Body of pancreas (tissue), 4 donors: Measurements from ENCODE around the gene SLC52A3. TPM values are rescaled to one million over a fixed set of nuclear protein-coding genes. Genes with fewer than 3 reads are reported as not detected.

Experiments used
- ATAC-seq: fragments of 150-250 bp; one replicate; pipeline ENCODE4 v1.9.1; 2016
- DNase-seq, 4 donors: peaks; one replicate each; pipeline ENCODE4 v3.0.0-alpha.2; 2019
- H3K27ac ChIP-seq, 4 donors: fragments of 200-600 bp; sonication (generic); 1 replicate in 3 of 4; 2 replicates in 1 of 4; pipeline versions ENCODE4 v1.5.1 to v1.6.1; 2016 to 2019; ENCODE audit warnings: mild to moderate bottlenecking in 1 of 4, mixed read lengths in 1 of 4, moderate library complexity in 1 of 4
- H3K27me3 ChIP-seq, 2 donors: fragments of 200-600 bp; sonication (generic); one replicate each; pipeline ENCODE4 v1.6.0; 2016; ENCODE audit warnings: mild to moderate bottlenecking in 1 of 2
- H3K36me3 ChIP-seq, 2 donors: fragments of 200-600 bp; sonication (generic); replicated peaks in 1 of 2; 2 replicates each; pipeline ENCODE4 v1.5.1; 2016; ENCODE audit warnings: low read depth in 2 of 2; ENCODE audit not compliant: insufficient read depth in 1 of 2
- H3K4me1 ChIP-seq: fragments of 200-600 bp; sonication (generic); one replicate; pipeline ENCODE4 v1.6.0; 2016
- H3K4me3 ChIP-seq, 2 donors: fragments of 200-600 bp; sonication (generic); 1 replicate in 1 of 2; 2 replicates in 1 of 2; pipeline ENCODE4 v1.5.1; 2016 to 2019
- H3K9me3 ChIP-seq, 3 donors: fragments of 200-600 bp; sonication (generic); 1 replicate in 2 of 3; 2 replicates in 1 of 3; pipeline ENCODE4 v1.5.1; 2016
- CTCF ChIP-seq, 7 experiments: fragments of 450-650 bp in 4 of 7; fragments of 200-600 bp in 3 of 7; sonication (generic) in 3 of 7; IDR thresholded peaks; one replicate each; pipeline ENCODE4 v1.5.1; 2016 to 2019; ENCODE audit warnings: antibody characterized with exemption in 7 of 7
- POLR2A ChIP-seq, 3 donors: fragments of 450-650 bp; IDR thresholded peaks; one replicate each; pipeline ENCODE4 v1.6.1; 2016; ENCODE audit warnings: antibody characterized with exemption in 3 of 3, mild to moderate bottlenecking in 2 of 3
- WGBS, 2 donors: methylation state at CpG; one replicate each; pipeline ENCODE4 v1.1.5; 2017; 5-methylcytosine and 5-hydroxymethylcytosine counted together
- intact Hi-C: fragments of 100-400 bp; cut with DNase I; formaldehyde crosslinking; loops from one replicate; pipeline ENCODE4 v1.15.1; 2023
- total RNA-seq, 2 donors: library from RNA; depleted of rRNA; stranded (reverse); fragments of >200 nt; gene quantifications; one replicate each; pipeline ENCODE4 v1.1.0, GENCODE V29; 2016

SLC52A3 gene
- total RNA-seq, 2 donors from 2014 or later, result 0.33 to 1.3 TPM

GRCh38 chr20:774660-775057 lies 6.4 kb upstream of the SLC52A3 start:
- Histone ChIP-seq H3K4me3 (no peak overlapping the region), H3K9me3 (no peaks in the 10 kb centered on the region), H3K27ac (no peak overlapping the region), H3K4me1 (no peaks in the 10 kb centered on the region), H3K36me3 (no peaks in the 10 kb centered on the region), H3K27me3 (no peaks in the 10 kb centered on the region)
- no peak for ATAC-seq
- DNase-seq, result no peak
- intact Hi-C loops, result no loop called here
- whole genome bisulfite sequencing, 2 donors, result 80% methylated on average over 2 to 5 of the region's 5 CpGs
- TF ChIP-seq POLR2A (IDR thresholded peaks at IDR 0.05), result no peak

DNA sequence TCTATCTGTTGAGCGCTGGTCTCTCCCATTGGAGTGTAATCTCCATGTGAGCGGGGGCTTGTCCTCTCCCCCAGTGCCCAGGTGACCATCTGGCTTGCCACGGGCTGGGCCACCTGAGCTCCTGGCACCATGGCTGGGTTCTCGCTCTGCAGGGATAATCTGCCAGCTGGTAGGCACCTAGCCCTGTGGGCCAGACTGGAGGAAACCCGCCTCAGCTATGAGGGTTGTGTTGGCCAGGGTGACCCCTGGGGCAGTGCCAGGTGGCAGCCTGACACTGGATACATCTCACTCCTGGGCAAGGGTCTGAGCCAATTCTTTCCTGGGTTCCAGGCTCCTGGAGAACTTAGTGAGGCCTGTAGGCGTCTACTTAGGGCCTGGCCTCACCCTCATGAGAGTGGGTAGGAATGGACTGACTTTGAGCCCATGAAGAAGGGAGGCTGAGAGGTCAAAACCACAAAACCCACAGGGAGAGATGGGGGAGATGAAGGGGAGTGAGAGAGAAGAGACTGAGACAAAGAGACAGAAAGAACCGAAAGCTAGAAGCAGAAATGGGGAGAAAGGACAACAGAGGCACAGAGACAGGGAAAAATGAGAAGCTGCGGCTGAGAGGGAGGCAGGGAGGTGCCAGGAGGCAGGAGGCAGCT lies 5.8 kb upstream of the SLC52A3 start:
- no peaks in the 10 kb centered on the region for H3K9me3 ChIP-seq
- DNase-seq (no peak), ATAC-seq (no peak)
- H3K36me3 ChIP-seq, result no peaks in the 10 kb centered on the region
- intact Hi-C loops, result no loop called here
- H3K4me3 ChIP-seq, result no peak overlapping the region
- no peak overlapping the region for H3K27ac ChIP-seq
- TF ChIP-seq CTCF (IDR thresholded peaks at IDR 0.05) (no peak), POLR2A (IDR thresholded peaks at IDR 0.05) (no peak)
- H3K4me1 ChIP-seq, result no peaks in the 10 kb centered on the region
- WGBS, 2 donors, result 87 to 91% methylated on average over 4 to 8 of the region's 8 CpGs
- no peaks in the 10 kb centered on the region for H3K27me3 ChIP-seq

DNA sequence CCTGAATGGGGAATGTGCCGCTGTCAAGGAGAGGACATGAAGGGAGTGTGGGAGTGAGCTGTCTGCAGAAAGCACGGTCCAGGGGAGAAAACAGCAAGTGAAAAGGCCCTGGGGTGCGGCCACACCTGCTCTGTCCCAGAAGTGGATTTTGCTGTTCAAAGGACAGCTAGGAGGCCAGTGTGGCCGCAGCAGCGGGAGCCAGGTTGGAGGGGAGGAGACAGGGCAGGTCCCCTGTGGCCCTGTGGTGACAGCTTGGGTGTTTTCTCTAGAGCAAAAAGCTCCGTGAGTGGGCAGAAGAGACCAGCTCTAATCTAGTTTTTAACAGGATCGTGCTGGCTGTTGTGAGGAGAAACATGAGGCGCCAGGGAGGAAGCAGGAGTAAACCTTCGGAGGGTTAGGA lies 4.5 kb upstream of the SLC52A3 start:
- intact Hi-C loops, result no loop called here
- 76 to 87% methylated on average over 9 of the region's 9 CpGs for WGBS, 2 donors
- no peak for DNase-seq
- Histone ChIP-seq H3K36me3 (no peaks in the 10 kb centered on the region), H3K27ac (no peak overlapping the region), H3K9me3 (no peaks in the 10 kb centered on the region), H3K4me3 (no peak overlapping the region), H3K4me1 (no peaks in the 10 kb centered on the region), H3K27me3 (no peaks in the 10 kb centered on the region)
- no peak for ATAC-seq
- TF ChIP-seq POLR2A (IDR thresholded peaks at IDR 0.05) (no peak), CTCF (IDR thresholded peaks at IDR 0.05) (no peak)

DNA sequence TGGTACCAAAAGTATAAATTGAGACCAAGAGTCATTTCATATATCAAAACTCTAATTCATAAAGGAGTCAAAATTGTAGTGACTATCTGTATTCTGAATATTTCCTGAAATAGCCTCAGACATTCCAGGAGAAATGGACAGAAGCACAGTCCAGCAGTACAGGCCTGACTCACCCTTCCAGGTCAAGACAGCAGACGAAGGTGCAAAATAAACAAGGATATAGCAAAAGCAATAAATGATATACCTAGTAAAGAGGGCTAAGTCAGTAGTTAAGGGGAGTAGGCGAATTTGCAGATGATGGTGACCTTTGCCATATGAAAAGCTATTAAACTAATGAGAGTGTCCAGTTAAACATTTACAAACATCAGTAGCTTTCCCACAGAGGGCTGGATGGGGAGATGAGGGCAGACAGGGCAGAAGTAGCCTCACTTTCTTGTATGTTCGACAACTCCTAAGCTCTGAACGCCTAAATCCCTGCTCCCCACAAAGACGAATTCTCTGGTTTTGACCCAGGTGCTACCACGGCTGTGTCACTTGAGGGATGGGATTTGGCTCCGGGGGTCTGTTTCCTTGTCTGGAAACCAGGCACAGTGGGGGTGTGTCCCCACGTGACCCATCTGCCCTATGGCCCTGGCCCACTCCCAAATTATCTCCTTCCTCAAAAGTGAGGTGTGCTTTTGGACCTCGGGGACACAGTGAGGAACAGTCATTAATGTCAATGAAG lies 3.6 kb upstream of the SLC52A3 start:
- ATAC-seq (no peak), DNase-seq (no peak)
- no peak overlapping the region for H3K4me3 ChIP-seq
- WGBS, 2 donors, result 47 to 56% methylated on average over 8 to 9 of the region's 9 CpGs
- intact Hi-C loops, result no loop called here
- H3K36me3 ChIP-seq, result no peaks in the 10 kb centered on the region
- no peaks in the 10 kb centered on the region for H3K27me3 ChIP-seq
- H3K27ac ChIP-seq, result no peak overlapping the region
- H3K9me3 ChIP-seq, result no peaks in the 10 kb centered on the region
- TF ChIP-seq CTCF (IDR thresholded peaks at IDR 0.05) (no peak), POLR2A (IDR thresholded peaks at IDR 0.05) (no peak)
- H3K4me1 ChIP-seq, result no peaks in the 10 kb centered on the region

DNA sequence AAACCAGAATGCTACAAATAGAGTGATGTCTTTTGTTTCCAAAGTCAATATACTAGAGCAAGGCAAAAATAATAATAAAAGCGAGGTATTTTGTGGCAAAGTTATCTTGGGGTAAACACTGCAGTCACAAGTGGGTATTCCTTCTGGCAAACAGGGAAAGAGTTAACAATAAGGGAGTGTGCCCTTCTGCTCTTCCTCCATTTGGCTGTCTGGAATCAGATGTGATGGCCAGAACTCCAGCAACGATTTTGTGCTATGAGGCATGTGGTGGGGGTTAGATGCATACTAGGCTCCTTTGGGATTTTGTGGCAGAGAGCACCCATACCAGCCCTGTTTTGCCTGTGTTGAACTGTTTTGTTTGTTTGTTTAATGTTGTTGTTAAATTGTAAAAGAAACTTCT lies 2.4 kb upstream of the SLC52A3 start:
- Histone ChIP-seq H3K4me3 (no peak overlapping the region), H3K36me3 (no peaks in the 10 kb centered on the region), H3K9me3 (no peaks in the 10 kb centered on the region), H3K4me1 (no peaks in the 10 kb centered on the region), H3K27ac (no peak overlapping the region), H3K27me3 (no peaks in the 10 kb centered on the region)
- no peak for DNase-seq
- WGBS, 2 donors, result 64 to 66% methylated on average over 2 of the region's 2 CpGs
- TF ChIP-seq POLR2A (IDR thresholded peaks at IDR 0.05) (no peak), CTCF (IDR thresholded peaks at IDR 0.05) (no peak)
- intact Hi-C loops, result no loop called here
- ATAC-seq, result no peak
